Measurements from ENCODE around the gene SAXO1. TPM values are rescaled to one million over a fixed set of nuclear protein-coding genes. Genes with fewer than 3 reads are reported as not detected.

The SAXO1 gene, protein sequence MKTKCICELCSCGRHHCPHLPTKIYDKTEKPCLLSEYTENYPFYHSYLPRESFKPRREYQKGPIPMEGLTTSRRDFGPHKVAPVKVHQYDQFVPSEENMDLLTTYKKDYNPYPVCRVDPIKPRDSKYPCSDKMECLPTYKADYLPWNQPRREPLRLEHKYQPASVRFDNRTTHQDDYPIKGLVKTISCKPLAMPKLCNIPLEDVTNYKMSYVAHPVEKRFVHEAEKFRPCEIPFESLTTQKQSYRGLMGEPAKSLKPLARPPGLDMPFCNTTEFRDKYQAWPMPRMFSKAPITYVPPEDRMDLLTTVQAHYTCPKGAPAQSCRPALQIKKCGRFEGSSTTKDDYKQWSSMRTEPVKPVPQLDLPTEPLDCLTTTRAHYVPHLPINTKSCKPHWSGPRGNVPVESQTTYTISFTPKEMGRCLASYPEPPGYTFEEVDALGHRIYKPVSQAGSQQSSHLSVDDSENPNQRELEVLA
- 0.04 TPM in 1 of 5 replicates, not detected in the others for total RNA-seq (2022; extraction: Qiagen RNA extraction)

DNA sequence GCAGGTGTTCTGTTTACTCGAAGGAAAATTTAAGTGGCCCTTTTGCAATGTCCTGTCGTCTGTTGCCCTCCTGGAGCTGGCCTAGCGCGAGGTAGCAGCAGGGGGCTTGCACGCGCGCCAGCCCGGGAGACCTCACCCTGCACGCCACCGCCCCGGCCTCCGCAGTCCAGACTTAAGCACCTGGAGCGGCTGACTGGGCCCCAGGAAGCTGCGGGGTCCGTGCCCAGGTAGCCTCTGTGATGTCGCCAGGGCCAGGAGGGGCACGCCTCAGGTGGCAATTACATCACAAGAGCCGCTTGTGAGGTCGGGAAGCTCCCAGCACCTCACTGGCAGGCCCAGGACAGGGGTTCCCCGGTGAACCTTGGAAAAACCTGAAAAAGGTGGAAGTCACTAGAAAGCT lies at the start of gene SAXO1:
TSS of gene SAXO1 (minus strand) at position 195 of the 400 bp plus-strand sequence. CDS start 301 bp downstream, outside the sequence.

DNA sequence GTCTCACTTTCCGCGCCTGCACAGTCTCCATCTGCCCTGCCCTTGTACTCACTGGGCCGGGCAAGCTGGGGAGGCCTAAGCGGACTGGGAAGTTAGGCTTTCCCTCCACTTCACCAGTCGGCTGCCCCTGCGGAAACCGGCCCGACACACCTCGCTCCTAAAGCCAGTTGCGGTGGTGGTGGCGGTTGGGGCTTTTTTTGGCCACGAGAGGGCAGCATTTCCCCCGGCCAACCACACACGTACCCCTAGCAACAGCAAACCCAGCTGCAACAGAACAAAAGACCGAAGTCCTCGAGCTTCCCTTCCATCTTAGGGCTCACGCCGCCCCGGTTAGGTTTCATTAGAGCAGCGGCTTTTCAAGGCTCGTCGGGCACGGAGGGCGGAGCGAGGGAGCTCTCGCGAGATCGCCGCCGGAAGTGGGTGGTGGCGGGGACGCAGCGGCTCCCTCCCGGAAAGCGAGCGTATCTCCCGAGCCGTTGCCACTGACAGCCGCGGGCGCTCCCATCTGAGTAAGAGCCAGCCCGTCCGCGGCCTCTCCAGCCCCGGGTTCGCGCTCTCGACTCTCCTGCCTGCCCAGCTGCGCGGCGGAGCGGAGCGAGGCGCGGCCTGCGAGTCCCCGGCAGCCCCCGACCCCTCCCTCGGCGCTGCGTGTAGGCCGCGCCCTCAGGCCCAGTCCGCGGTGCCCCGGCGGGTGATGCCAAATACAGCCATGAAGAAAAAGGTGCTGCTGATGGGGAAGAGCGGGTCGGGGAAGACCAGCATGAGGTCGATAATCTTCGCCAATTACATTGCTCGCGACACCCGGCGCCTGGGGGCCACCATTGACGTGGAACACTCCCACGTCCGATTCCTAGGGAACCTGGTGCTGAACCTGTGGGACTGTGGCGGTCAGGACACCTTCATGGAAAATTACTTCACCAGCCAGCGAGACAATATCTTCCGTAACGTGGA lies 16.2 kb upstream of the SAXO1 start, which contains the start of gene RRAGA:
TSS of gene RRAGA (plus strand) at position 462 of the 951 bp plus-strand sequence. CDS start at position 695, 233 bp downstream.

Other genes with a start within 250 kb of the SAXO1 start
- gene RRAGA, start 16.2 kb upstream of the SAXO1 start, total RNA-seq (2022; extraction: Qiagen RNA extraction) = 108 to 123 TPM (median 119 TPM) in 5 replicates
- 20.2 to 28.0 TPM (median 24.5 TPM) in 5 replicates for gene HAUS6, start 69.7 kb upstream of the SAXO1 start, total RNA-seq (2022; extraction: Qiagen RNA extraction)
- 59.7 to 67.8 TPM (median 63.6 TPM) in 5 replicates for gene PLIN2, start 94.3 kb upstream of the SAXO1 start, total RNA-seq (2022; extraction: Qiagen RNA extraction)
- 13.9 to 20.1 TPM (median 17.5 TPM) in 5 replicates for gene DENND4C, start 197.5 kb upstream of the SAXO1 start, total RNA-seq (2022; extraction: Qiagen RNA extraction)

Measured in A549 treated with dexamethasone at 1 μM for 4 hours (cell line).